HAP-1 (cell line): ENCODE data around the gene PRKN.

Experiments used
- DNase-seq, 2 experiments: peaks; one replicate each; pipeline ENCODE4 v3.0.0-alpha.2; 2016 to 2020; ENCODE audit warnings: low spot score in 2 of 2
- H3K27me3 ChIP-seq: fragments of 250-450 bp; sonication (Bioruptor Pico); 2 replicates; pipeline ENCODE4 v1.5.1; 2020; ENCODE audit warnings: low read depth, mild to moderate bottlenecking, moderate library complexity
- H3K36me3 ChIP-seq: fragments of 250-450 bp; sonication (Bioruptor Pico); replicated peaks from 2 replicates; pipeline ENCODE4 v1.5.1; 2020; ENCODE audit warnings: mild to moderate bottlenecking
- H3K4me1 ChIP-seq: fragments of 250-450 bp; sonication (Bioruptor Pico); 2 replicates; pipeline ENCODE4 v1.5.1; 2020; ENCODE audit warnings: mild to moderate bottlenecking
- H3K4me3 ChIP-seq: fragments of 250-450 bp; sonication (Bioruptor Pico); 2 replicates; pipeline ENCODE4 v1.5.1; 2020; ENCODE audit warnings: mild to moderate bottlenecking, moderate library complexity
- H3K9me3 ChIP-seq: fragments of 250-450 bp; sonication (Bioruptor Pico); 2 replicates; pipeline ENCODE4 v1.5.1; 2020; ENCODE audit warnings: mild to moderate bottlenecking, moderate library complexity
- in situ Hi-C: fragments of 300-500 bp; cut with MboI; formaldehyde crosslinking; loops from 3 replicates; pipeline ENCODE4 v1.14.3; 2020; ENCODE audit warnings: low sequenced_read_pairs, inconsistent platforms, mixed read lengths

The PRKN gene

GRCh38 chr6:162198925-162199324 lies 528.6 kb downstream of the PRKN start:
- Histone ChIP-seq H3K36me3 (no peaks in the 10 kb centered on the region), H3K27me3 (no peaks in the 10 kb centered on the region), H3K4me3 (no peak overlapping the region), H3K4me1 (no peaks in the 10 kb centered on the region), H3K9me3 (no peaks in the 10 kb centered on the region)
- no peak for DNase-seq
- in situ Hi-C loops, result no loop called here

- in situ Hi-C loops, result no loop called here
- Histone ChIP-seq H3K36me3 (no peaks in the 10 kb centered on the region), H3K4me1 (no peaks in the 10 kb centered on the region), H3K9me3 (no peaks in the 10 kb centered on the region), H3K27me3 (no peaks in the 10 kb centered on the region), H3K4me3 (no peak overlapping the region)
- no peak for DNase-seq
Observed at GRCh38 chr6:162198076-162198475, 529.5 kb downstream of the PRKN start.

DNA sequence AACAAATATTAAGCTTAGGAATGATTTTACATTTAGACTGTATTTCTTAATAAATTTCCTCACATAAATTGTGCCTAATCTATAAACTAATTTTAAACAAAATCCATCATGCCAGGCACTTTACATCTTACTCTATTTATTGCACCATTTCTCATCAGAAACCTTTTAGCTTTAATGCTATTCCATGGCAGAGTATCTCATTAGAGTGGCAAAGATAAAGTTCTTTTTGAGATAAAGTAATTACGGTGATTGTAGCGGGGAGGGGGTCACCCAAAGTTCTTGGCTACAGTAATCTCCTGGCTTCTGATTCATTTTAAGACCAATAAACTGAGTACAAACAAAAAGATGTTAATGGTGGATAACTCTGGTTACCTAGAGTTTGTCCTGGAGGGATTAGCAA lies 532.1 kb downstream of the PRKN start:
- in situ Hi-C loops, result no loop called here
- H3K4me3 ChIP-seq, result no peak overlapping the region

DNA sequence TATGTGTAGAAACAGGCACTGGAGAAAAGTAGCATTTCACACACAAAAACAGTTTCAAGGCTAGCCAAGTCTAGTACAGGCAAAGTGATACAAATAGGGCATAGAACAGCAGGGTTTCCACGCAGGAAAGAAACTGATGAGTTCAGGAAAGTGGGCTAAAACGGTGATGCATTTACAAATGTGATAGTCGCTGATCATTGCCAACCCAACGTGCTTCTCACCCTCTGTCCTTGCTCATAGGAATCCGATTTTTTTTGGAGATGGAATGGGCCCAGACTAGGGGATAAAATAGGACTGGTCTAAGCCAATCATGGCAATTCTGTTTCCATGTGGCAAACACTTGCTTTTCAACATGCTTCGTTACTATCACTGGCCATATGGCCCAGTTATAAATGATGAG lies 536.6 kb downstream of the PRKN start:
- Histone ChIP-seq H3K36me3 (no peaks in the 10 kb centered on the region), H3K27me3 (no peaks in the 10 kb centered on the region), H3K9me3 (no peaks in the 10 kb centered on the region), H3K4me3 (no peak overlapping the region), H3K4me1 (no peaks in the 10 kb centered on the region)
- in situ Hi-C loops, result no loop called here
- DNase-seq, result no peak

More for the DNA sequence above, 532.1 kb downstream of the PRKN start:
- DNase-seq, result no peak
- no peaks in the 10 kb centered on the region for H3K4me1 ChIP-seq
- no peaks in the 10 kb centered on the region for H3K27me3 ChIP-seq
- H3K9me3 ChIP-seq, result no peaks in the 10 kb centered on the region
- H3K36me3 ChIP-seq, result no peaks in the 10 kb centered on the region

DNA sequence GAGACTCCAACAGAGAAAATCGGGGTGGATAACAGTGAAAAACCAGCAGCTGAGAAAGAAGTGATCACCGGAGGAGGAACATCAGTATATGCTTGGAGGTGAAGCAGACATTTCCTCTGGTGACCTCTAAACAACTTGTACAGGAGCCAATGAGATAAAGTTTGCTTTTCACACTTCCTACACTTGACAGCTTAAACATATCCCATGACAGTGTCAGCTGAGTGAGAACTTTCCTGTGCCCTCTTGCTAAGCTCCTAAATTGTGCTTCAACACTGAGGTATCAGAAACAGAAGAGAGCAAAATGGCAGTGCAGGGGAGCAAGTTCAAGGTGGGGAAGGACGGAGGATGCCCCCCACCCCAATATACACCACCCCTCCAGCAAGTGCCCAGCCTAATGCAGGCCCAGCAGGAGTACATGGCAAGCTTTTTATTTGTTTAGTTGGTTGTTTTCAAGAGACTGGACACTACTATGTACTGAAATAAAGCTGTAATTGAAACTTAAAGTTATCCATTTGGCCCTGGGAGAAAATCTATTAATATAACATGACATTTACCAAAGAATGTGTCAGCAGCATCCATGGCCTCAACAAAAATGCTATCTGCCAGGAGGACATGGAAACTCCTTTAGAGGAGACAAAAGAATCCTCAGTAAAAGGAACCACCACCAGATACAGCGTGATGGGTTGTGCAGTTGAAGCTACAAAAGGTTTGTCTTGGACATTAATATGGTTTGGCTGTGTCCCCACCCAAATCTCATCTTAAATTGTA lies 540.2 kb downstream of the PRKN start:
- no peaks in the 10 kb centered on the region for H3K36me3 ChIP-seq
- no peak overlapping the region for H3K4me3 ChIP-seq
- no peaks in the 10 kb centered on the region for H3K4me1 ChIP-seq
- no peak for DNase-seq
- in situ Hi-C loops, result no loop called here
- no peaks in the 10 kb centered on the region for H3K27me3 ChIP-seq
- H3K9me3 ChIP-seq, result 0 out of 2 replicates have a peak, but pooled peaks cover 2% of the 10 kb centered on the region

GRCh38 chr6:162184465-162184864 lies 543.1 kb downstream of the PRKN start:
- in situ Hi-C loops, result no loop called here
- 0 out of 2 replicates have a peak, but pooled peaks cover 2% of the 10 kb centered on the region for H3K9me3 ChIP-seq
- H3K27me3 ChIP-seq, result no peaks in the 10 kb centered on the region
- no peaks in the 10 kb centered on the region for H3K4me1 ChIP-seq
- no peaks in the 10 kb centered on the region for H3K36me3 ChIP-seq
- no peak for DNase-seq
- no peak overlapping the region for H3K4me3 ChIP-seq

DNA sequence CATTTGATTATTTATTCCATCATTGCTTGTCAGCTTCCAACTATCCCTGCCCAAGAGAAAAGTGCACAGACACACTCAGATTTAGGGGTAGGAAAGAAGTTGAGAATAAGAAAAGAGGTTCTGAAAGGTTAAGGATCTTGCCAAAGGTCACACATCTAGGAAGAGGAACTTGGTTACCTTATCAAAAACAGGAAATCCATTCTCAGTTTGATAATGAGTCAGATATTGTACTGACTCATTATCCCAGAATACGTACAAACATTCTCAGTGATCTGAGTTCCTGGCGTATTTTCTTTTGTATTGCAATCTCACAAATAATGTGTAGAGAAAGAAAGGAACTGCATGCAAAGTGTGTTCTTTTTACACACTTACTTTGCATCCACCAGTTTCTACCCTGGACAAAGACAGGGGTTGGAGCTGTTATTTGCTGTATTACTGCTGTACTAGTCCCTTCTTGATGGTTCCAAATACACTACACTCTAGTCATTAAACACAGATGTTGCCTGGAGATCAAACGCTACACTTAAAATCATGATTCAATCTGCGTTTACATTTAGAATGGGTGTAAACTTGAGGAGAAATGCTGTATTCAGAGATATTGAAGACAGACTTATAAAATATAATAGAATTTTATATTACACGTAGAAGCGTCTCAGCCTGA lies 545.7 kb downstream of the PRKN start:
- Histone ChIP-seq H3K9me3 (0 out of 2 replicates have a peak, but pooled peaks cover 2% of the 10 kb centered on the region), H3K36me3 (no peaks in the 10 kb centered on the region), H3K4me3 (no peak overlapping the region), H3K4me1 (no peaks in the 10 kb centered on the region), H3K27me3 (no peaks in the 10 kb centered on the region)
- DNase-seq, result no peak
- in situ Hi-C loops, result no loop called here

DNA sequence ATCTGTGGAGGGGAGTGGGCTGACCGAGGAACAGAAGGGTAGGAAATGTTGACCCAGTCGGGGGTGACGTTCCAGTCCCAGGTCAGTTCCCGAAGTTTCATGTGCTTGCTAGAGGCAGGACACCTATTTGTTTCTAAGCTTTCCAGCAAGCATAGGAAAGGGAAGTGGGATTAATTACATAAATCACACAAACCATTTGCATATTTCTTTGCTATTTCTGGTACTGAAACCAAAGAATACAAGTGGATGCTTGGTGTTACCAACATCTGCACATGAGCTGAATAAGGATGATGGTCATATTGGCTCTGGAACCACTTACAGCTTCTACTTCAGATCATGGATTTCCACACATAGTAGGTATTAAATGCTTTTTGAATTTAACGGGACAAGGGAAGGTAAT lies 546.5 kb downstream of the PRKN start:
- in situ Hi-C loops, result no loop called here
- Histone ChIP-seq H3K27me3 (no peaks in the 10 kb centered on the region), H3K9me3 (0 out of 2 replicates have a peak, but pooled peaks cover 2% of the 10 kb centered on the region), H3K36me3 (no peaks in the 10 kb centered on the region), H3K4me1 (no peaks in the 10 kb centered on the region), H3K4me3 (no peak overlapping the region)
- DNase-seq, result no peak

GRCh38 chr6:162179196-162179951 lies 548.2 kb downstream of the PRKN start:
- Histone ChIP-seq H3K4me3 (no peak overlapping the region), H3K36me3 (no peaks in the 10 kb centered on the region), H3K9me3 (no peaks in the 10 kb centered on the region), H3K4me1 (no peaks in the 10 kb centered on the region), H3K27me3 (no peaks in the 10 kb centered on the region)
- no peak for DNase-seq
- in situ Hi-C loops, result no loop called here

- no peak for DNase-seq
- Histone ChIP-seq H3K9me3 (no peaks in the 10 kb centered on the region), H3K36me3 (no peaks in the 10 kb centered on the region), H3K4me3 (no peak overlapping the region), H3K27me3 (no peaks in the 10 kb centered on the region), H3K4me1 (no peaks in the 10 kb centered on the region)
- in situ Hi-C loops, result no loop called here
Observed at GRCh38 chr6:162178666-162179065, 548.9 kb downstream of the PRKN start.

DNA sequence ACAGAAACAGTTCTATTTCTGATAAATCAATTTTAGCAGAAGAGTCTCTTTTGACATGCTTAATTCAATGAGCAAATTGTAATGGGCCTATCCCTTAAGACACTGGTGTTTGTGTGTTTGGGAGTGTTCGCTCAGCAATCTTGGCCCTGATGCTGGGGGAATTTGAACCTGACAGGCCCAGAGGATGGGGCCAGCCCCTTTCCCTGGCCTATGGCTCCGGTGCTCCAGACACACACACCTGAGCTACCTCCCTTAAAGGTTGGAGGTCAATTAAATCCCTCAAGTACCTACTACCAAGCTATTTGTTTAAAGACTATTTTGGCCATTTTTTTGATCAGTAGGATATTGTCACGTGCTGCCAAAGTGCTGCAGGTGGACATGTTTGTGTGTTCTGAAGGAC lies 549.3 kb downstream of the PRKN start:
- in situ Hi-C loops, result no loop called here
- H3K27me3 ChIP-seq, result no peaks in the 10 kb centered on the region
- H3K9me3 ChIP-seq, result no peaks in the 10 kb centered on the region
- H3K4me1 ChIP-seq, result no peaks in the 10 kb centered on the region
- H3K36me3 ChIP-seq, result no peaks in the 10 kb centered on the region
- no peak overlapping the region for H3K4me3 ChIP-seq
- no peak for DNase-seq

- Histone ChIP-seq H3K9me3 (no peaks in the 10 kb centered on the region), H3K36me3 (no peaks in the 10 kb centered on the region), H3K4me3 (no peak overlapping the region), H3K27me3 (no peaks in the 10 kb centered on the region), H3K4me1 (no peaks in the 10 kb centered on the region)
- in situ Hi-C loops, result no loop called here
- peak in 1 of 2 experiments; percentile 18 for DNase-seq
Observed at GRCh38 chr6:162177746-162178145, 549.8 kb downstream of the PRKN start.

GRCh38 chr6:162173466-162173865 lies 554.1 kb downstream of the PRKN start:
- no peak for DNase-seq
- in situ Hi-C loops, result no loop called here
- Histone ChIP-seq H3K4me1 (no peaks in the 10 kb centered on the region), H3K4me3 (no peak overlapping the region), H3K36me3 (no peaks in the 10 kb centered on the region), H3K27me3 (no peaks in the 10 kb centered on the region), H3K9me3 (no peaks in the 10 kb centered on the region)

- Histone ChIP-seq H3K4me3 (no peak overlapping the region), H3K9me3 (no peaks in the 10 kb centered on the region), H3K4me1 (no peaks in the 10 kb centered on the region), H3K36me3 (no peaks in the 10 kb centered on the region), H3K27me3 (no peaks in the 10 kb centered on the region)
- no peak for DNase-seq
- in situ Hi-C loops, result no loop called here
Observed at GRCh38 chr6:162165479-162165878, 562.1 kb downstream of the PRKN start.
